Mesothelial cell of epicardium (in vitro differentiated cells): ENCODE measurements around the gene SRSF4. TPM values are rescaled to one million over a fixed set of nuclear protein-coding genes. Genes with fewer than 3 reads are reported as not detected.
A peak's percentile ranks its signal among the peaks of the same experiment; 100 is the strongest.
"Not testable (repeated sequence)": the region's sequence is repeated elsewhere in the genome, so short reads cannot be mapped to it uniquely, and the experiment has no call there.

Experiments used
- DNase-seq, 2 experiments: peaks; one replicate each; pipeline ENCODE4 v3.0.0; 2021; ENCODE audit warnings: low spot score in 2 of 2; ENCODE audit not compliant: unreplicated experiment in 2 of 2
- H3K27ac Mint-ChIP-seq: 2 replicates; pipeline ENCODE4 v1.8.0; 2021; ENCODE audit warnings: mixed read lengths
- H3K27me3 Mint-ChIP-seq: 2 replicates; pipeline ENCODE4 v1.8.0; 2021; ENCODE audit warnings: low read depth, mixed read lengths
- H3K36me3 Mint-ChIP-seq: 2 replicates; pipeline ENCODE4 v1.8.0; 2021; ENCODE audit warnings: mixed read lengths
- H3K4me1 Mint-ChIP-seq: 2 replicates; pipeline ENCODE4 v1.8.0; 2021; ENCODE audit warnings: mixed read lengths
- H3K4me3 Mint-ChIP-seq: 2 replicates; pipeline ENCODE4 v1.8.0; 2021; ENCODE audit warnings: mild to moderate bottlenecking, moderate library complexity, mixed read lengths
- H3K9me3 Mint-ChIP-seq: 2 replicates; pipeline ENCODE4 v1.8.0; 2021; ENCODE audit warnings: mixed read lengths
- CTCF ChIP-seq: fragments of 200-600 bp; sonication (generic); IDR thresholded peaks from one replicate; pipeline ENCODE4 v1.5.0; 2021; ENCODE audit warnings: antibody characterized with exemption; ENCODE audit not compliant: unreplicated experiment
- total RNA-seq: library from RNA; stranded (reverse); gene quantifications from 3 replicates; pipeline ENCODE4 v1.2.1, GENCODE V29; 2021

The SRSF4 gene
- total RNA-seq, 1 donor from 2014 or later: 105 TPM

- H3K4me3 Mint-ChIP-seq: no peak overlapping the region
- TF ChIP-seq CTCF: no peak
- peaks cover 53% of the 10 kb centered on the region for H3K36me3 Mint-ChIP-seq
- no peak for DNase-seq
- no peaks in the 10 kb centered on the region for H3K9me3 Mint-ChIP-seq
- peak overlapping the region; percentile 22 for H3K27ac Mint-ChIP-seq
- peaks cover 28% of the 10 kb centered on the region for H3K4me1 Mint-ChIP-seq
- no peaks in the 10 kb centered on the region for H3K27me3 Mint-ChIP-seq
Observed at GRCh38 chr1:29152046-29152805, 29.5 kb downstream of the SRSF4 start.

GRCh38 chr1:29150346-29150745, 31.4 kb downstream of the SRSF4 start:
- H3K9me3 Mint-ChIP-seq, H3K27me3 Mint-ChIP-seq, DNase-seq, H3K4me3 Mint-ChIP-seq: not testable (repeated sequence)
- H3K27ac Mint-ChIP-seq: peak overlapping the region; percentile 74
- peaks cover 69% of the 10 kb centered on the region for H3K36me3 Mint-ChIP-seq
- peaks cover 17% of the 10 kb centered on the region for H3K4me1 Mint-ChIP-seq

- peaks cover 9% of the 10 kb centered on the region for H3K4me1 Mint-ChIP-seq
- H3K27me3 Mint-ChIP-seq: no peaks in the 10 kb centered on the region
- no peak overlapping the region for H3K4me3 Mint-ChIP-seq
- H3K36me3 Mint-ChIP-seq: peaks cover 69% of the 10 kb centered on the region
- peak overlapping the region; percentile 69 for H3K27ac Mint-ChIP-seq
- TF ChIP-seq CTCF: no peak
- no peak for DNase-seq
- no peaks in the 10 kb centered on the region for H3K9me3 Mint-ChIP-seq
Observed at GRCh38 chr1:29148656-29149491, 32.8 kb downstream of the SRSF4 start.

GRCh38 chr1:29145739-29146437, 35.8 kb downstream of the SRSF4 start:
- no peaks in the 10 kb centered on the region for H3K9me3 Mint-ChIP-seq
- peaks cover 8% of the 10 kb centered on the region for H3K4me1 Mint-ChIP-seq
- H3K27me3 Mint-ChIP-seq: no peaks in the 10 kb centered on the region
- peak overlapping the region; percentile 77 for H3K27ac Mint-ChIP-seq
- DNase-seq: no peak
- peaks cover 62% of the 10 kb centered on the region for H3K36me3 Mint-ChIP-seq
- H3K4me3 Mint-ChIP-seq: no peak overlapping the region
- no peak for TF ChIP-seq CTCF

- Mint-ChIP-seq H3K9me3 (no peaks in the 10 kb centered on the region), H3K27ac (no peak overlapping the region), H3K27me3 (no peaks in the 10 kb centered on the region), H3K4me3 (no peak overlapping the region), H3K4me1 (peaks cover 8% of the 10 kb centered on the region), H3K36me3 (peaks cover 46% of the 10 kb centered on the region)
- no peak for DNase-seq
- TF ChIP-seq CTCF: no peak
Observed at GRCh38 chr1:29144178-29144577, 37.5 kb downstream of the SRSF4 start.
